Measurements from ENCODE around the gene TRDMT1. TPM values are rescaled to one million over a fixed set of nuclear protein-coding genes. Genes with fewer than 3 reads are reported as not detected.
A peak's percentile ranks its signal among the peaks of the same experiment; 100 is the strongest.

TRDMT1 gene
- total RNA-seq, 1 donor from 2014 or later: 5.9 TPM

GRCh38 chr10:17175551-17175950, 25.9 kb downstream of the TRDMT1 start:
- no peak overlapping the region for H3K4me3 ChIP-seq (ENCODE audit: insufficient read depth, low read depth, low read length)
- peak; percentile 55 for DNase-seq (ENCODE audit: low read depth)
- Mint-ChIP-seq H3K27ac (ENCODE audit: unreplicated experiment) (peak overlapping the region; percentile 69), H3K4me1 (ENCODE audit: low read depth, unreplicated experiment) (peaks cover 23% of the 10 kb centered on the region), H3K4me3 (ENCODE audit: unreplicated experiment) (no peak overlapping the region), H3K36me3 (ENCODE audit: low read depth, unreplicated experiment) (no peaks in the 10 kb centered on the region), H3K27me3 (ENCODE audit: low read depth, unreplicated experiment) (no peaks in the 10 kb centered on the region), H3K9me3 (ENCODE audit: unreplicated experiment) (no peaks in the 10 kb centered on the region)
- peak overlapping the region; percentile 13 for H3K9ac ChIP-seq (ENCODE audit: low read length)
- TF ChIP-seq CTCF (IDR thresholded peaks at IDR 0.05; ENCODE audit: insufficient read depth, low read depth, low read length) (no peak), EZH2 (IDR thresholded peaks at IDR 0.05; ENCODE audit: insufficient read depth, low read length) (no peak)
- no peaks in the 10 kb centered on the region for H3K27me3 ChIP-seq (ENCODE audit: insufficient read depth, low read length)
- no peaks in the 10 kb centered on the region for H3K9me3 ChIP-seq (ENCODE audit: insufficient read depth, low read depth, low read length)
- no peak for FAIRE-seq
- H2AFZ ChIP-seq (ENCODE audit: low read depth, low read length): peak overlapping the region; percentile 55
- peak overlapping the region; percentile 16 for H3K27ac ChIP-seq (ENCODE audit: low read depth, low read length)
- no peaks in the 10 kb centered on the region for H4K20me1 ChIP-seq (ENCODE audit: insufficient read depth, low read length)
- H3K36me3 ChIP-seq (ENCODE audit: insufficient read depth, low read length): no peaks in the 10 kb centered on the region
- peak overlapping the region; percentile 61 for H3K4me2 ChIP-seq (ENCODE audit: low read length)
- no peaks in the 10 kb centered on the region for H3K79me2 ChIP-seq (ENCODE audit: insufficient read depth, low read length)
- peaks cover 13% of the 10 kb centered on the region for H3K4me1 ChIP-seq (ENCODE audit: insufficient read depth, low read length)

GRCh38 chr10:17174626-17175025, 26.8 kb downstream of the TRDMT1 start:
- DNase-seq (ENCODE audit: low read depth) (no peak), FAIRE-seq (no peak)
- peaks cover 13% of the 10 kb centered on the region for H3K4me1 ChIP-seq (ENCODE audit: insufficient read depth, low read length)
- H3K27ac ChIP-seq (ENCODE audit: low read depth, low read length): no peak overlapping the region
- no peak overlapping the region for H3K4me2 ChIP-seq (ENCODE audit: low read length)
- no peak overlapping the region for H3K4me3 Mint-ChIP-seq (ENCODE audit: unreplicated experiment)
- H2AFZ ChIP-seq (ENCODE audit: low read depth, low read length): no peak overlapping the region
- H3K79me2 ChIP-seq (ENCODE audit: insufficient read depth, low read length): no peaks in the 10 kb centered on the region
- H3K9me3 Mint-ChIP-seq (ENCODE audit: unreplicated experiment): no peaks in the 10 kb centered on the region
- H3K9ac ChIP-seq (ENCODE audit: low read length): no peak overlapping the region
- no peak overlapping the region for H3K4me3 ChIP-seq (ENCODE audit: insufficient read depth, low read depth, low read length)
- no peaks in the 10 kb centered on the region for H3K36me3 Mint-ChIP-seq (ENCODE audit: low read depth, unreplicated experiment)
- no peaks in the 10 kb centered on the region for H3K27me3 Mint-ChIP-seq (ENCODE audit: low read depth, unreplicated experiment)
- H3K9me3 ChIP-seq (ENCODE audit: insufficient read depth, low read depth, low read length): no peaks in the 10 kb centered on the region
- TF ChIP-seq EZH2 (IDR thresholded peaks at IDR 0.05; ENCODE audit: insufficient read depth, low read length) (no peak), CTCF (IDR thresholded peaks at IDR 0.05; ENCODE audit: insufficient read depth, low read depth, low read length) (no peak)
- H3K4me1 Mint-ChIP-seq (ENCODE audit: low read depth, unreplicated experiment): peaks cover 23% of the 10 kb centered on the region
- no peaks in the 10 kb centered on the region for H4K20me1 ChIP-seq (ENCODE audit: insufficient read depth, low read length)
- no peaks in the 10 kb centered on the region for H3K36me3 ChIP-seq (ENCODE audit: insufficient read depth, low read length)
- H3K27me3 ChIP-seq (ENCODE audit: insufficient read depth, low read length): no peaks in the 10 kb centered on the region
- H3K27ac Mint-ChIP-seq (ENCODE audit: unreplicated experiment): no peak overlapping the region

GRCh38 chr10:17171141-17171641, 30.3 kb downstream of the TRDMT1 start:
- no peak overlapping the region for H3K27ac Mint-ChIP-seq (ENCODE audit: unreplicated experiment)
- Histone ChIP-seq H3K4me1 (ENCODE audit: insufficient read depth, low read length) (peaks cover 7% of the 10 kb centered on the region), H3K36me3 (ENCODE audit: insufficient read depth, low read length) (no peaks in the 10 kb centered on the region), H3K27ac (ENCODE audit: low read depth, low read length) (no peak overlapping the region), H3K9me3 (ENCODE audit: insufficient read depth, low read depth, low read length) (no peaks in the 10 kb centered on the region), H3K9ac (ENCODE audit: low read length) (peak overlapping the region; percentile 25), H4K20me1 (ENCODE audit: insufficient read depth, low read length) (no peaks in the 10 kb centered on the region), H3K27me3 (ENCODE audit: insufficient read depth, low read length) (no peaks in the 10 kb centered on the region), H3K4me2 (ENCODE audit: low read length) (peak overlapping the region; percentile 45), H3K4me3 (ENCODE audit: insufficient read depth, low read depth, low read length) (no peak overlapping the region), H3K79me2 (ENCODE audit: insufficient read depth, low read length) (no peaks in the 10 kb centered on the region), H2AFZ (ENCODE audit: low read depth, low read length) (peak overlapping the region; percentile 44)
- no peak for TF ChIP-seq EZH2 (IDR thresholded peaks at IDR 0.05; ENCODE audit: insufficient read depth, low read length)
- no peak for TF ChIP-seq CTCF (IDR thresholded peaks at IDR 0.05; ENCODE audit: insufficient read depth, low read depth, low read length)
- peaks cover 17% of the 10 kb centered on the region for H3K4me1 Mint-ChIP-seq (ENCODE audit: low read depth, unreplicated experiment)
- peak; percentile 45 for FAIRE-seq
- no peaks in the 10 kb centered on the region for H3K36me3 Mint-ChIP-seq (ENCODE audit: low read depth, unreplicated experiment)
- DNase-seq (ENCODE audit: low read depth): no peak
- H3K9me3 Mint-ChIP-seq (ENCODE audit: unreplicated experiment): no peaks in the 10 kb centered on the region
- no peaks in the 10 kb centered on the region for H3K27me3 Mint-ChIP-seq (ENCODE audit: low read depth, unreplicated experiment)
- no peak overlapping the region for H3K4me3 Mint-ChIP-seq (ENCODE audit: unreplicated experiment)
